GM12878 (cell line): Measurements from ENCODE around the gene R3HDM1. TPM values are rescaled to one million over a fixed set of nuclear protein-coding genes. Genes with fewer than 3 reads are reported as not detected.

ENCODE experiments used
- ATAC-seq: fragments of 200-7000 bp; cut with Tn5 transposase; 3 replicates; pipeline ENCODE4 v1.9.1; 2020; ENCODE audit warnings: mild to moderate bottlenecking, moderate library complexity
- BruUV-seq: library from RNA; stranded (reverse); fragments of 400-500 nt; replicated peaks from 2 replicates; lab custom pipeline; 2021; lab: Mats Ljungman, UMichigan
- CTCF ChIA-PET: fragments of 300-600 bp; sonication (Branson Sonifier 250); formaldehyde crosslinking; extraction: SDS; loops from one replicate; lab custom pipeline; 2021; ENCODE audit warnings: inconsistent platforms; lab: Yijun Ruan, JAX
- POLR2A ChIA-PET: fragments of 350-600 bp; formaldehyde crosslinking; extraction: SDS; loops from one replicate; lab custom pipeline; 2021; ENCODE audit warnings: inconsistent platforms; lab: Charles Lee
- RAD21 ChIA-PET: fragments of 300-600 bp; sonication (Branson Sonifier 250); formaldehyde crosslinking; loops from one replicate; lab custom pipeline; 2023; ENCODE audit warnings: antibody characterized with exemption; ENCODE audit not compliant: unreplicated experiment; lab: Charles Lee
- SMC1A ChIA-PET: fragments of 300-600 bp; sonication (Branson Sonifier 250); formaldehyde crosslinking; loops from one replicate; lab custom pipeline; 2023; ENCODE audit not compliant: unreplicated experiment, uncharacterized antibody; lab: Charles Lee
- DNase-seq: peaks from one replicate; pipeline ENCODE4 v3.0.0-alpha.2; 2011; ENCODE audit warnings: low read depth, low spot score
- FAIRE-seq: peaks from 3 replicates; lab custom pipeline; 2011; peaks lifted over from hg19 to GRCh38; lab: Jason Lieb, UNC
- H2AFZ ChIP-seq: 2 replicates; pipeline ENCODE4 v1.6.0; 2011; ENCODE audit warnings: low read depth, low read length, control low read depth; ENCODE audit not compliant: control insufficient read depth
- H3K27ac ChIP-seq: 2 replicates; pipeline ENCODE4 v1.5.1; 2011; ENCODE audit warnings: control low read depth; ENCODE audit not compliant: control insufficient read depth, insufficient read depth
- H3K27me3 ChIP-seq, 2 experiments: replicated peaks in 1 of 2; 2 replicates each; pipeline versions ENCODE4 v1.6.0 to v1.6.1; 2011; ENCODE audit warnings: low read length in 1 of 2; ENCODE audit not compliant: control insufficient read depth in 2 of 2, insufficient read depth in 2 of 2
- H3K36me3 ChIP-seq, 2 experiments: 2 replicates each; pipeline ENCODE4 v1.5.1; 2011; ENCODE audit warnings: low read length in 1 of 2; ENCODE audit not compliant: control insufficient read depth in 2 of 2, insufficient read depth in 2 of 2
- H3K4me1 ChIP-seq: 2 replicates; pipeline ENCODE4 v1.6.1; 2011; ENCODE audit warnings: mild to moderate bottlenecking, low read length, moderate library complexity, mixed read lengths; ENCODE audit not compliant: control insufficient read depth, insufficient read depth
- H3K4me2 ChIP-seq: 2 replicates; pipeline ENCODE4 v1.6.0; 2011; ENCODE audit warnings: control low read depth; ENCODE audit not compliant: control insufficient read depth, insufficient read depth
- H3K4me3 ChIP-seq: fragments of 200-600 bp; sonication (generic); 2 replicates; pipeline ENCODE4 v1.5.1; 2016
- H3K79me2 ChIP-seq: 2 replicates; pipeline ENCODE4 v1.6.0; 2011; ENCODE audit warnings: low read length; ENCODE audit not compliant: control insufficient read depth, insufficient read depth
- H3K9ac ChIP-seq: 2 replicates; pipeline ENCODE4 v1.8.0; 2011; ENCODE audit warnings: low read length, control low read depth, mixed read lengths; ENCODE audit not compliant: control insufficient read depth, insufficient read depth
- H3K9me3 ChIP-seq: replicated peaks from 3 replicates; pipeline ENCODE4 v1.5.1; 2011; ENCODE audit warnings: mild to moderate bottlenecking, low read length; ENCODE audit not compliant: control insufficient read depth, insufficient read depth
- H4K20me1 ChIP-seq: 2 replicates; pipeline ENCODE4 v1.6.0; 2011; ENCODE audit not compliant: control insufficient read depth, insufficient read depth
- ASH2L ChIP-seq: fragments of 300-600, 200-600 bp; sonication (generic); IDR thresholded peaks from 2 replicates; pipeline ENCODE4 v1.6.1; 2017; ENCODE audit warnings: low read depth, mild to moderate bottlenecking, borderline replicate concordance
- ATF7 ChIP-seq: fragments of 450-650 bp; IDR thresholded peaks from 2 replicates; pipeline ENCODE4 v1.6.1; 2016; ENCODE audit warnings: low read depth, mild to moderate bottlenecking
- IKZF2 ChIP-seq, 2 experiments: fragments of 450-650 bp; IDR thresholded peaks; 2 replicates each; pipeline ENCODE4 v1.6.1; 2017; ENCODE audit warnings: mild to moderate bottlenecking in 2 of 2, moderate library complexity in 2 of 2
- JUND ChIP-seq: IDR thresholded peaks from 2 replicates; pipeline ENCODE4 v1.6.1; 2012; ENCODE audit warnings: low read depth, mild to moderate bottlenecking, low read length, improper control_type of control experiment, moderate library complexity
- NR2F1 ChIP-seq: fragments of 450-650 bp; conservative IDR thresholded peaks from 2 replicates; pipeline ENCODE4 v1.6.1; 2017; ENCODE audit warnings: mild to moderate bottlenecking
- NRF1 ChIP-seq: conservative IDR thresholded peaks from 2 replicates; pipeline ENCODE4 v1.6.1; 2011; ENCODE audit warnings: mild to moderate bottlenecking, low read depth, low read length, improper control_type of control experiment
- PAX5 ChIP-seq: IDR thresholded peaks from 2 replicates; pipeline ENCODE4 v1.6.1; 2011; ENCODE audit warnings: low read depth, low read length, borderline replicate concordance
- RBBP5 ChIP-seq: fragments of 200-600 bp; sonication (generic); conservative IDR thresholded peaks from 2 replicates; pipeline ENCODE4 v1.6.1; 2016
- REST ChIP-seq: IDR thresholded peaks from 2 replicates; pipeline ENCODE4 v1.6.1; 2012; ENCODE audit warnings: mild to moderate bottlenecking, low read depth, low read length
- SREBF2 ChIP-seq: IDR thresholded peaks from 2 replicates; pipeline ENCODE4 v1.6.1; 2012; ENCODE audit warnings: mild to moderate bottlenecking, low read length
- SRF ChIP-seq, 2 experiments: IDR thresholded peaks; 2 replicates each; pipeline ENCODE4 v1.6.1; 2011; ENCODE audit warnings: low read depth in 2 of 2, low read length in 2 of 2, mild to moderate bottlenecking in 1 of 2, moderate library complexity in 1 of 2
- SUPT20H ChIP-seq: IDR thresholded peaks from 2 replicates; pipeline ENCODE4 v1.6.1; 2011; ENCODE audit warnings: low read depth, mild to moderate bottlenecking, low read length, moderate library complexity, borderline replicate concordance; ENCODE audit not compliant: control insufficient read depth
- TCF7 ChIP-seq: IDR thresholded peaks from 2 replicates; pipeline ENCODE4 v1.6.1; 2014; ENCODE audit warnings: antibody characterized with exemption, borderline replicate concordance
- ZNF384 ChIP-seq: IDR thresholded peaks from 2 replicates; pipeline ENCODE4 v1.6.1; 2012; ENCODE audit warnings: low read depth, mild to moderate bottlenecking, low read length, improper control_type of control experiment, borderline replicate concordance
- WGBS: methylation state at CpG from one replicate; pipeline ENCODE4 v1.1.6; 2016; ENCODE audit warnings: low lambda C conversion rate; ENCODE audit not compliant: insufficient replicate concordance, insufficient coverage; ENCODE audit errors: missing lambda C conversion rate; 5-methylcytosine and 5-hydroxymethylcytosine counted together
- in situ Hi-C: fragments of 300-500 bp; cut with MboI; formaldehyde crosslinking; loops from 9 replicates; pipeline ENCODE4 v1.14.3; 2018; ENCODE audit warnings: mixed read lengths
- intact Hi-C: fragments of 100-400 bp; cut with micrococcal nuclease; formaldehyde crosslinking; loops from one replicate; pipeline ENCODE4 v1.14.2; 2022; ENCODE audit not compliant: unreplicated experiment
- polyA plus RNA-seq, 11 experiments: library from polyadenylated mRNA; depleted of rRNA in 4 of 11; unstranded in 6 of 11; stranded (reverse) in 5 of 11; fragments of >200 nt; fragmentation: Nextera tagmentation in 4 of 11; fragmentation: Illumina TruSeq in 1 of 11; extraction: Ambion mirVana in 4 of 11; extraction: Trizol in 1 of 11; gene quantifications; 1 replicate in 1 of 11; 2 replicates in 10 of 11; pipeline versions ENCODE4 v1.2.1 to v1.2.3, GENCODE V29; 2011 to 2016; ENCODE audit warnings: inconsistent platforms in 2 of 11, missing spikeins in 2 of 11, low read depth in 1 of 11
- total RNA-seq, 4 experiments: library from RNA; depleted of rRNA in 3 of 4; stranded (reverse); fragments of >200 nt in 3 of 4; fragmentation: Illumina TruSeq in 1 of 4; extraction: Trizol in 1 of 4; gene quantifications; 2 replicates each; pipeline versions ENCODE4 v1.2.1 to v1.2.3, GENCODE V29; 2013 to 2021
- TF ChIP-seq, protein P1 (sequence below): IDR thresholded peaks from 2 replicates; pipeline ENCODE4 v1.6.1; 2011; ENCODE audit warnings: mild to moderate bottlenecking, low read depth, low read length, moderate library complexity; ENCODE audit not compliant: insufficient replicate concordance

The R3HDM1 gene
- total and polyA plus RNA-seq, 10 of the 15 experiments (the other 5 are each of a cell fraction or from before 2014, with no cell fraction given) = 16.8 to 89.6 (median 47.7) TPM

DNA sequence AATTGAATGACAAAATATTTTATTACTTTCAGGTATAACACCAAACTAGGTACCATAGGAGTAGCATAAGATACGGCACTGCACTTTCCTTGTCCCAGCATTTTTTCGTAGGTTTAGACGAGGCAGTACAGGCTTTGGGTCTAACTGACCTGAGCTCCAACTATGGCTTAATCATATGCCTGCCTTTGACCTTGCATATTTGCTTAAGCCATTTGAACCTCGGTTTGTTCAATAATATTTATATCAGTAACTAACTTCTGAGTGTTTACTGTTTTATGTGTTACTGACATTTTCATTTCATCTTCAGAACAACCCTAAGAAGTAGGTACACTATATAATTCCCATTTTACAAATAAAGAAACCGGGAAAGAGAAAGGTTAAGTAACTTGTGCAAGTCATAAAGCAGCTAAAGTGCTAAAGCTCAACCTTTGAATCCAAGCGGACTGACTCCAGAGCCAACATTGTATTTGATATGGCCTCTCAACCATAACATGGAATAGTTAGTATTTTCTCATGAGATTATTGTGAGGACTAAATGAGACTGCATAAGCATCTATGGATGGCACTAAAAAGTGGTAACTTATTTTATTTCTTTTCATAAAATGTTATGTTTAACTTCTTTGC is 104.0 kb downstream of the R3HDM1 start:
- H2AFZ ChIP-seq = no peak overlapping the region
- ChIA-PET SMC1A (interaction anchor here (0.7 to 1.6 kb wide), 2 partner anchors 9 to 12 kb away, joined by 3 to 5 read pairs; no protein-coding TSS in a partner anchor), POLR2A (no interaction called here), RAD21 (no interaction called here), CTCF (interaction anchor here (0.8 to 1.3 kb wide), 2 partner anchors 9 to 18 kb away, joined by 3 read pairs; no protein-coding TSS in a partner anchor)
- no peak overlapping the region for H3K9ac ChIP-seq
- no peaks in the 10 kb centered on the region for H3K79me2 ChIP-seq
- ATAC-seq (no peak), FAIRE-seq (no peak), DNase-seq (no peak)
- H3K27me3 ChIP-seq = no peaks in the 10 kb centered on the region
- no peak overlapping the region for H3K27ac ChIP-seq
- H3K4me2 ChIP-seq = no peak overlapping the region
- 98% methylated on average over 6 of the region's 6 CpGs for WGBS
- in situ Hi-C loops (no loop called here), intact Hi-C loops (no loop called here)
- H3K4me1 ChIP-seq = peaks cover 4% of the 10 kb centered on the region; the same call in 1 of the 2 replicates
- BruUV-seq = no TSS peak
- no peaks in the 10 kb centered on the region for H4K20me1 ChIP-seq
- no peak overlapping the region for H3K4me3 ChIP-seq
- no peak for TF ChIP-seq NRF1
- TF ChIP-seq, protein P1, sequence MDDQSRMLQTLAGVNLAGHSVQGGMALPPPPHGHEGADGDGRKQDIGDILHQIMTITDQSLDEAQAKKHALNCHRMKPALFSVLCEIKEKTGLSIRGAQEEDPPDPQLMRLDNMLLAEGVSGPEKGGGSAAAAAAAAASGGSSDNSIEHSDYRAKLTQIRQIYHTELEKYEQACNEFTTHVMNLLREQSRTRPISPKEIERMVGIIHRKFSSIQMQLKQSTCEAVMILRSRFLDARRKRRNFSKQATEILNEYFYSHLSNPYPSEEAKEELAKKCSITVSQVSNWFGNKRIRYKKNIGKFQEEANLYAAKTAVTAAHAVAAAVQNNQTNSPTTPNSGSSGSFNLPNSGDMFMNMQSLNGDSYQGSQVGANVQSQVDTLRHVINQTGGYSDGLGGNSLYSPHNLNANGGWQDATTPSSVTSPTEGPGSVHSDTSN = no peak
- TF ChIP-seq SRF (IDR thresholded peaks at IDR 0.05; ENCODE audit: low read depth in 2 of 2, low read length in 2 of 2) = no peak
- no peak for TF ChIP-seq ATF7
- no peak for TF ChIP-seq RBBP5
- TF ChIP-seq IKZF2 (IDR thresholded peaks at IDR 0.05) = no peak
- TF ChIP-seq ZNF384 = no peak
- TF ChIP-seq TCF7 = no peak
- TF ChIP-seq SUPT20H = no peak
- TF ChIP-seq NR2F1 = no peak
- TF ChIP-seq SREBF2 = no peak
- no peak for TF ChIP-seq PAX5
- TF ChIP-seq REST = no peak
- no peak for TF ChIP-seq ASH2L
- TF ChIP-seq JUND = no peak
- H3K9me3 ChIP-seq = no peaks in the 10 kb centered on the region
- peaks cover 2 to 23% of the 10 kb centered on the region in 2 experiments for H3K36me3 ChIP-seq
